ENCODE data around the gene JAKMIP2.

The JAKMIP2 gene

GRCh38 chr5:147693233-147693632 lies 89.3 kb downstream of the JAKMIP2 start:
- no peak for DNase-seq

GRCh38 chr5:147691130-147691529 lies 91.4 kb downstream of the JAKMIP2 start:
- no peak for DNase-seq

GRCh38 chr5:147690595-147690994 lies 91.9 kb downstream of the JAKMIP2 start:
- DNase-seq: no peak

- no peak for DNase-seq
Measured at GRCh38 chr5:147689426-147689825, 93.1 kb downstream of the JAKMIP2 start.

- no peak for DNase-seq
Measured at GRCh38 chr5:147688656-147689356, 93.7 kb downstream of the JAKMIP2 start.

GRCh38 chr5:147687118-147687517 lies 95.4 kb downstream of the JAKMIP2 start:
- no peak for DNase-seq

GRCh38 chr5:147686421-147686820 lies 96.1 kb downstream of the JAKMIP2 start:
- DNase-seq: no peak

- DNase-seq: no peak
Measured at GRCh38 chr5:147685993-147686392, 96.5 kb downstream of the JAKMIP2 start.

- no peak for DNase-seq
Measured at GRCh38 chr5:147675168-147675567, 107.4 kb downstream of the JAKMIP2 start.

GRCh38 chr5:147674411-147674810 lies 108.1 kb downstream of the JAKMIP2 start:
- DNase-seq: no peak

- DNase-seq: no peak
Measured at GRCh38 chr5:147673791-147674190, 108.7 kb downstream of the JAKMIP2 start.

- no peak for DNase-seq
Measured at GRCh38 chr5:147673266-147673665, 109.3 kb downstream of the JAKMIP2 start.

GRCh38 chr5:147671365-147671764 lies 111.2 kb downstream of the JAKMIP2 start:
- no peak for DNase-seq

GRCh38 chr5:147670815-147671214 lies 111.7 kb downstream of the JAKMIP2 start:
- DNase-seq: no peak

GRCh38 chr5:147669169-147669869 lies 113.2 kb downstream of the JAKMIP2 start:
- DNase-seq: no peak

GRCh38 chr5:147668385-147668784 lies 114.1 kb downstream of the JAKMIP2 start:
- DNase-seq: no peak

GRCh38 chr5:147667363-147667762 lies 115.2 kb downstream of the JAKMIP2 start:
- no peak for DNase-seq

- no peak for DNase-seq
Measured at GRCh38 chr5:147666419-147666818, 116.1 kb downstream of the JAKMIP2 start.

GRCh38 chr5:147661541-147661940 lies 121.0 kb downstream of the JAKMIP2 start:
- no peak for DNase-seq

GRCh38 chr5:147659166-147659929 lies 123.2 kb downstream of the JAKMIP2 start:
- no peak for DNase-seq

GRCh38 chr5:147658293-147658932 lies 124.1 kb downstream of the JAKMIP2 start:
- DNase-seq: no peak

GRCh38 chr5:147648597-147648996 lies 133.9 kb downstream of the JAKMIP2 start:
- no peak for DNase-seq

GRCh38 chr5:147645197-147645596 lies 137.3 kb downstream of the JAKMIP2 start:
- no peak for DNase-seq
